T-cell (primary cell): ENCODE data around the gene INPP5A. TPM values are rescaled to one million over a fixed set of nuclear protein-coding genes. Genes with fewer than 3 reads are reported as not detected.
"Not testable (repeated sequence)": the region's sequence is repeated elsewhere in the genome, so short reads cannot be mapped to it uniquely, and the experiment has no call there.

Experiments
- ATAC-seq, 4 experiments: fragments of 200-7000 bp in 3 of 4; fragments of 150-1000 bp in 1 of 4; cut with Tn5 transposase; replicated peaks in 1 of 4; 1 replicate in 3 of 4; 2 replicates in 1 of 4; pipeline ENCODE4 v1.10.0; 2021; ENCODE audit warnings: moderate library complexity in 3 of 4, mild to moderate bottlenecking in 2 of 4, moderate number of reproducible peaks in 1 of 4
- CTCF ChIA-PET, 2 donors: fragments of 300-600 bp; sonication (Branson Sonifier 250); formaldehyde crosslinking; loops; one replicate each; lab custom pipeline; 2022; ENCODE audit warnings: antibody characterized with exemption in 2 of 2; lab: Charles Lee
- POLR2A ChIA-PET, 2 donors: fragments of 300-600 bp; sonication (Branson Sonifier 250); formaldehyde crosslinking; loops; one replicate each; lab custom pipeline; 2022; ENCODE audit warnings: antibody characterized with exemption in 2 of 2; lab: Charles Lee
- DNase-seq, 35 experiments: peaks; one replicate each; pipeline versions ENCODE4 v3.0.0 to v3.0.0-alpha.2; 2013 to 2023
- H3K27ac ChIP-seq: one replicate; pipeline ENCODE4 v1.5.1; 2013; ENCODE audit warnings: low read length
- H3K27me3 ChIP-seq, 2 experiments: replicated peaks in 1 of 2; 1 replicate in 1 of 2; 2 replicates in 1 of 2; pipeline versions ENCODE4 v1.6.1 to v1.7.0; 2013; ENCODE audit warnings: low read length in 1 of 2, mixed read lengths in 1 of 2; ENCODE audit not compliant: control insufficient read depth in 2 of 2, insufficient read depth in 2 of 2; ENCODE audit errors: extremely low read depth in 1 of 2
- H3K36me3 ChIP-seq, 2 donors: 1 replicate in 1 of 2; 2 replicates in 1 of 2; pipeline versions ENCODE4 v1.6.1 to v1.7.0; 2013; ENCODE audit warnings: low read length in 1 of 2; ENCODE audit not compliant: control insufficient read depth in 2 of 2, insufficient read depth in 1 of 2; ENCODE audit errors: extremely low read depth in 1 of 2
- H3K4me1 ChIP-seq, 2 experiments: 1 replicate in 1 of 2; 2 replicates in 1 of 2; pipeline versions ENCODE4 v1.6.1 to v1.7.0; 2013; ENCODE audit warnings: low read length in 2 of 2, mixed read lengths in 1 of 2; ENCODE audit not compliant: insufficient read depth in 2 of 2, control insufficient read depth in 1 of 2; ENCODE audit errors: extremely low read depth in 1 of 2
- H3K4me3 ChIP-seq, 2 donors: 1 replicate in 1 of 2; 2 replicates in 1 of 2; pipeline versions ENCODE4 v1.5.1 to v1.7.0; 2013; ENCODE audit warnings: mild to moderate bottlenecking in 2 of 2, low read length in 1 of 2, moderate library complexity in 1 of 2; ENCODE audit not compliant: control insufficient read depth in 1 of 2; ENCODE audit errors: extremely low read depth in 1 of 2
- H3K9me3 ChIP-seq: 2 replicates; pipeline ENCODE4 v1.7.0; 2013
- H3K27ac Mint-ChIP-seq, 2 donors: one replicate each; pipeline ENCODE4 v1.8.0; 2020 to 2021; ENCODE audit warnings: mild to moderate bottlenecking in 2 of 2, mixed read lengths in 2 of 2
- H3K27me3 Mint-ChIP-seq, 2 donors: one replicate each; pipeline ENCODE4 v1.8.0; 2021 to 2022; ENCODE audit warnings: mixed read lengths in 2 of 2
- H3K36me3 Mint-ChIP-seq: one replicate; pipeline ENCODE4 v1.8.0; 2021; ENCODE audit warnings: mixed read lengths
- H3K4me1 Mint-ChIP-seq, 3 donors: one replicate each; pipeline ENCODE4 v1.8.0; 2020 to 2022; ENCODE audit warnings: mixed read lengths in 3 of 3, mild to moderate bottlenecking in 1 of 3
- H3K4me3 Mint-ChIP-seq, 3 donors: one replicate each; pipeline ENCODE4 v1.8.0; 2020 to 2022; ENCODE audit warnings: mild to moderate bottlenecking in 3 of 3, mixed read lengths in 3 of 3, moderate library complexity in 3 of 3
- H3K9me3 Mint-ChIP-seq, 3 donors: one replicate each; pipeline ENCODE4 v1.8.0; 2020 to 2022; ENCODE audit warnings: mixed read lengths in 3 of 3
- WGBS: methylation state at CpG from one replicate; pipeline ENCODE4 v1.1.5; 2013; ENCODE audit warnings: missing lambda C conversion rate; ENCODE audit not compliant: insufficient coverage; 5-methylcytosine and 5-hydroxymethylcytosine counted together
- total RNA-seq, 35 experiments: library from RNA in 6 of 35; stranded (reverse) in 6 of 35; fragments of 120-200 nt in 1 of 35; gene quantifications; one replicate each; pipeline versions ENCODE4 v1.2.1 to v1.2.4 and lab custom pipeline; 2013 to 2026

INPP5A gene
- total RNA-seq, 5 donors from 2014 or later (not counting 1 experiment from before 2014, with no cell fraction given) = 20.9 to 23.1 (median 22.9) TPM

GRCh38 chr10:132679640-132680039, 142.1 kb downstream of the INPP5A start:
- Mint-ChIP-seq H3K27ac (no peak overlapping the region), H3K4me3 (no peak overlapping the region), H3K27me3 (no peaks in the 10 kb centered on the region), H3K4me1 (peaks cover 16 to 41% (median 21%) of the 10 kb centered on the region in 3 donors), H3K9me3 (no peaks in the 10 kb centered on the region), H3K36me3 (peaks cover 3% of the 10 kb centered on the region)
- H3K4me1 ChIP-seq = peaks cover 7 to 8% of the 10 kb centered on the region in 2 experiments
- H3K27ac ChIP-seq = no peak overlapping the region
- no peak overlapping the region for H3K4me3 ChIP-seq
- H3K9me3 ChIP-seq = no peaks in the 10 kb centered on the region
- ATAC-seq (no peak), DNase-seq (peak in 1 of 35 experiments; percentile 4)
- 100% methylated on average over 1 of the region's 3 CpGs for WGBS
- H3K27me3 ChIP-seq = no peaks in the 10 kb centered on the region
- CTCF ChIA-PET = no interaction called here
- POLR2A ChIA-PET = no interaction called here
- H3K36me3 ChIP-seq = peaks cover 0 to 2% of the 10 kb centered on the region in 2 donors

GRCh38 chr10:132680741-132681140, 143.2 kb downstream of the INPP5A start:
- H3K9me3 Mint-ChIP-seq, POLR2A ChIA-PET, ATAC-seq, CTCF ChIA-PET, H3K27me3 ChIP-seq, H3K27me3 Mint-ChIP-seq, H3K4me3 ChIP-seq, H3K36me3 Mint-ChIP-seq, H3K9me3 ChIP-seq, H3K27ac ChIP-seq, H3K4me3 Mint-ChIP-seq, H3K36me3 ChIP-seq, H3K27ac Mint-ChIP-seq: not testable (repeated sequence)
- 86% methylated on average over 17 of the region's 28 CpGs for WGBS
- peaks cover 15 to 18% of the 10 kb centered on the region in 2 experiments for H3K4me1 ChIP-seq
- H3K4me1 Mint-ChIP-seq = peaks cover 26 to 44% (median 30%) of the 10 kb centered on the region in 3 donors
- peak in 1 of 35 experiments; percentile 3 for DNase-seq

GRCh38 chr10:132681858-132682755, 144.5 kb downstream of the INPP5A start:
- WGBS = 97% methylated on average over 14 of the region's 25 CpGs
- DNase-seq = peak in 2 of 35 experiments; percentile 3 to 13
- Histone ChIP-seq H3K9me3 (no peaks in the 10 kb centered on the region), H3K4me3 (no peak overlapping the region), H3K4me1 (peaks cover 15 to 22% of the 10 kb centered on the region in 2 experiments), H3K36me3 (no peaks in the 10 kb centered on the region), H3K27me3 (no peaks in the 10 kb centered on the region), H3K27ac (no peak overlapping the region)
- Mint-ChIP-seq H3K27ac (no peak overlapping the region), H3K4me3 (no peak overlapping the region), H3K27me3 (no peaks in the 10 kb centered on the region), H3K4me1 (peaks cover 26 to 44% (median 30%) of the 10 kb centered on the region in 3 donors), H3K9me3 (no peaks in the 10 kb centered on the region), H3K36me3 (peaks cover 3% of the 10 kb centered on the region)
- CTCF ChIA-PET = no interaction called here
- POLR2A ChIA-PET = no interaction called here
- no peak for ATAC-seq

- Mint-ChIP-seq H3K27me3 (no peaks in the 10 kb centered on the region), H3K4me3 (peak overlapping the region in 2 of 3 donors; percentile 1 to 19), H3K9me3 (no peaks in the 10 kb centered on the region), H3K36me3 (peaks cover 7% of the 10 kb centered on the region), H3K4me1 (peaks cover 29 to 30% (median 30%) of the 10 kb centered on the region in 3 donors), H3K27ac (peak overlapping the region; percentile 18 to 21)
- Histone ChIP-seq H3K9me3 (no peaks in the 10 kb centered on the region), H3K27me3 (no peaks in the 10 kb centered on the region), H3K4me1 (peaks cover 15 to 22% of the 10 kb centered on the region in 2 experiments), H3K4me3 (peak overlapping the region in 1 of 2 donors; percentile 0), H3K36me3 (no peaks in the 10 kb centered on the region), H3K27ac (no peak overlapping the region)
- DNase-seq (peak in 21 of 35 experiments; percentile 3 to 40 (median 19)), ATAC-seq (peak; percentile 90 to 98 (median 94))
- ChIA-PET CTCF (no interaction called here), POLR2A (interaction anchor here (0.6 to 0.7 kb wide), 2 partner anchors 15 to 66 kb away, joined by 3 read pairs; no protein-coding TSS in a partner anchor)
- WGBS = 43% methylated on average over 7 of the region's 12 CpGs
These were observed 146.7 kb downstream of the INPP5A start for GRCh38 chr10:132684164-132684891.

GRCh38 chr10:132685101-132685891, 147.7 kb downstream of the INPP5A start:
- peaks cover 7% of the 10 kb centered on the region for H3K36me3 Mint-ChIP-seq
- Histone ChIP-seq H3K27me3 (no peaks in the 10 kb centered on the region), H3K27ac (no peak overlapping the region), H3K9me3 (no peaks in the 10 kb centered on the region), H3K36me3 (no peaks in the 10 kb centered on the region), H3K4me3 (no peak overlapping the region), H3K4me1 (peaks cover 15 to 22% of the 10 kb centered on the region in 2 experiments)
- ATAC-seq = peak in 1 of 4 experiments; percentile 45
- no peaks in the 10 kb centered on the region for H3K9me3 Mint-ChIP-seq
- no peaks in the 10 kb centered on the region for H3K27me3 Mint-ChIP-seq
- CTCF ChIA-PET = no interaction called here
- POLR2A ChIA-PET = interaction anchor here in 1 of 2 donors (0.6 kb wide), 1 partner anchor 67 kb away, joined by 3 read pairs; no protein-coding TSS in a partner anchor
- WGBS = 76% methylated on average over 21 of the region's 32 CpGs
- H3K27ac Mint-ChIP-seq = peak overlapping the region in 1 of 2 donors; percentile 11
- H3K4me1 Mint-ChIP-seq = peaks cover 27 to 30% (median 29%) of the 10 kb centered on the region in 3 donors
- DNase-seq = peak in 3 of 35 experiments; percentile 10 to 20 (median 11)
- no peak overlapping the region for H3K4me3 Mint-ChIP-seq
